Calu3 (cell line): Measurements from ENCODE around the gene MEMO1. TPM values are rescaled to one million over a fixed set of nuclear protein-coding genes. Genes with fewer than 3 reads are reported as not detected.
"Not testable (repeated sequence)": the region's sequence is repeated elsewhere in the genome, so short reads cannot be mapped to it uniquely, and the experiment has no call there.

Experiments
- BruUV-seq: library from RNA; stranded (reverse); fragments of 400-500 nt; replicated peaks from 2 replicates; lab custom pipeline; 2021; lab: Mats Ljungman, UMichigan
- CTCF ChIA-PET: fragments of 300-600 bp; sonication (Branson Sonifier 250); formaldehyde crosslinking; loops from one replicate; lab custom pipeline; 2022; ENCODE audit warnings: antibody characterized with exemption; lab: Charles Lee
- DNase-seq: peaks from one replicate; pipeline ENCODE4 v3.0.0; 2022
- H3K27ac Mint-ChIP-seq: one replicate; pipeline ENCODE4 v1.8.0; 2022; ENCODE audit warnings: mixed read lengths; ENCODE audit not compliant: unreplicated experiment
- H3K27me3 Mint-ChIP-seq: one replicate; pipeline ENCODE4 v1.8.0; 2022; ENCODE audit warnings: mixed read lengths; ENCODE audit not compliant: unreplicated experiment
- H3K36me3 Mint-ChIP-seq: one replicate; pipeline ENCODE4 v1.8.0; 2022; ENCODE audit warnings: mild to moderate bottlenecking, moderate library complexity, mixed read lengths; ENCODE audit not compliant: insufficient read depth, unreplicated experiment
- H3K4me1 Mint-ChIP-seq: one replicate; pipeline ENCODE4 v1.8.0; 2022; ENCODE audit warnings: mild to moderate bottlenecking, low read depth, mixed read lengths; ENCODE audit not compliant: unreplicated experiment
- H3K4me3 Mint-ChIP-seq: one replicate; pipeline ENCODE4 v1.8.0; 2022; ENCODE audit warnings: mild to moderate bottlenecking, low read depth, moderate library complexity, mixed read lengths; ENCODE audit not compliant: unreplicated experiment
- H3K9me3 Mint-ChIP-seq: one replicate; pipeline ENCODE4 v1.8.0; 2022; ENCODE audit warnings: low read depth, mixed read lengths; ENCODE audit not compliant: unreplicated experiment
- CTCF ChIP-seq: fragments of 200-600 bp; IDR thresholded peaks from one replicate; pipeline ENCODE4 v1.8.0; 2022; ENCODE audit warnings: antibody characterized with exemption; ENCODE audit not compliant: unreplicated experiment
- intact Hi-C: fragments of 100-400 bp; cut with micrococcal nuclease; formaldehyde crosslinking; loops from one replicate; pipeline ENCODE4 v1.10.0; 2022; ENCODE audit not compliant: unreplicated experiment
- total RNA-seq: library from RNA; stranded (reverse); gene quantifications from 2 replicates; pipeline ENCODE4 v1.2.3, GENCODE V29; 2022

Gene MEMO1
- total RNA-seq, 1 experiment from 2014 or later: 53.9 TPM

DNA sequence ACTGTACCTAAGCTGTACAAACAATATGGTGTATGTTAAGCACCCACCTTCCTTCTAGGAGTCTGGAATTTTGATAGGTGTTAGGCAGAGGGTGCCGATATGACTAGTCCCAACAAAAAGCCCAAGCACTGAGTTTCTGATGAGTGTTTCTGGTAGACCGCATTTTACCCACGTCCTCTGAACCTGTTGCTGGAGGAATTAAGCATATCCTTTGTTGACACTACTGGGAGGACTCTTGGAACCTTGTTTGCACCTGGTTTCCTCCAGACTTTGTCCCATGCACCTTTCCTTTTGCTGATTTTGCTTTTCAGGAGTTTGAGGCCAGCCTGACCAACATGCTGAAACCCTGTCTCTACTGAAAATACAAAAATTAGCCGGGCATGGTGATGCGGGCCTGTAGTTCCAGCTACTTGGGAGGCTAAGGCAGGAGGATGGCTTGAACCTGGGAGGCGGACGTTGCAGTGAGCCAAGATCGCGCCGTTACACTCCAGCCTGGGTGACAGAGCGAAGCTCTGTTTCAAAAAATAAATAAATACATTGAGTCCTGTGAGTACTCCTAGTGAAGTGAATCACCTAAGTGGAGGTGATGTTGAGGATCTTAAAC is 41.1 kb upstream of the MEMO1 start:
- H3K27me3 Mint-ChIP-seq: no peaks in the 10 kb centered on the region
- no peak for DNase-seq
- H3K9me3 Mint-ChIP-seq: no peaks in the 10 kb centered on the region
- no TSS peak for BruUV-seq
- H3K36me3 Mint-ChIP-seq: no peaks in the 10 kb centered on the region
- no peaks in the 10 kb centered on the region for H3K4me1 Mint-ChIP-seq
- no peak for TF ChIP-seq CTCF
- H3K27ac Mint-ChIP-seq: no peak overlapping the region
- CTCF ChIA-PET: interaction anchor here (0.6 to 0.7 kb wide), 4 partner anchors 9 to 234 kb away, joined by 3 to 8 read pairs (median 5); no protein-coding TSS in a partner anchor
- H3K4me3 Mint-ChIP-seq: no peak overlapping the region
- intact Hi-C loops: no loop called here

GRCh38 chr2:32043561-32043960 is 32.8 kb upstream of the MEMO1 start:
- Mint-ChIP-seq H3K36me3 (peaks cover 16% of the 10 kb centered on the region), H3K27me3 (no peaks in the 10 kb centered on the region), H3K9me3 (no peaks in the 10 kb centered on the region), H3K27ac (no peak overlapping the region), H3K4me1 (no peaks in the 10 kb centered on the region), H3K4me3 (no peak overlapping the region)
- no TSS peak for BruUV-seq
- CTCF ChIA-PET: no interaction called here
- no peak for DNase-seq
- intact Hi-C loops: loop anchor here (2.0 kb wide), 1 partner anchor 19 kb away; the partner anchor contains the start of gene SPAST
- TF ChIP-seq CTCF: no peak

GRCh38 chr2:32039447-32040219 is 28.8 kb upstream of the MEMO1 start, which contains the start of gene DPY30:
TSS of gene DPY30 (minus strand) at chr2:32039805. CDS start at chr2:32039456, 349 bp downstream.
- DNase-seq: peak; percentile 90
- Mint-ChIP-seq H3K4me3 (peak within 1 kb of the TSS; percentile 93), H3K9me3 (no peaks in the 10 kb centered on the region), H3K27ac (peak within 1 kb of the TSS; percentile 93), H3K27me3 (no peaks in the 10 kb centered on the region), H3K36me3 (peaks cover 18% of the 10 kb centered on the region), H3K4me1 (no peaks in the 10 kb centered on the region)
- BruUV-seq: no TSS peak
- no peak for TF ChIP-seq CTCF
- intact Hi-C loops: no loop called here
- CTCF ChIA-PET: interaction anchor here (1.3 to 1.4 kb wide), 2 partner anchors 23 to 31 kb away, joined by 8 to 21 read pairs; partner anchors contain the start of gene SPAST

GRCh38 chr2:32034198-32034887 is 23.5 kb upstream of the MEMO1 start:
- H3K36me3 Mint-ChIP-seq: peaks cover 21% of the 10 kb centered on the region
- intact Hi-C loops, H3K27ac Mint-ChIP-seq, BruUV-seq, H3K4me1 Mint-ChIP-seq, DNase-seq, H3K27me3 Mint-ChIP-seq, CTCF ChIA-PET, H3K9me3 Mint-ChIP-seq, H3K4me3 Mint-ChIP-seq: not testable (repeated sequence)

GRCh38 chr2:32018789-32019482 is 8.1 kb upstream of the MEMO1 start:
- H3K4me1 Mint-ChIP-seq, BruUV-seq, H3K27me3 Mint-ChIP-seq, CTCF ChIA-PET, H3K27ac Mint-ChIP-seq, H3K4me3 Mint-ChIP-seq, intact Hi-C loops, H3K9me3 Mint-ChIP-seq: not testable (repeated sequence)
- DNase-seq: peak; percentile 15
- peaks cover 10% of the 10 kb centered on the region for H3K36me3 Mint-ChIP-seq
